Vagina (tissue), 2 donors: ENCODE results near the gene SCFD2.

Source experiments
- POLR2A ChIP-seq, 2 donors: fragments of 450-650 bp; IDR thresholded peaks; one replicate each; pipeline ENCODE4 v1.6.1; 2017; ENCODE audit warnings: antibody characterized with exemption in 2 of 2, mild to moderate bottlenecking in 2 of 2, moderate library complexity in 2 of 2
- POLR2AphosphoS5 ChIP-seq, 2 donors: sonication (generic); formaldehyde crosslinking; IDR thresholded peaks; one replicate each; pipeline ENCODE4 v1.9.0; 2017; ENCODE audit warnings: antibody characterized with exemption in 2 of 2, mild to moderate bottlenecking in 2 of 2, low read depth in 1 of 2; ENCODE audit not compliant: insufficient read depth in 1 of 2
- TF ChIP-seq, protein P1 (sequence below), 3 experiments: fragments of 450-650 bp in 2 of 3; fragments of 200-600 bp in 1 of 3; sonication (generic) in 1 of 3; IDR thresholded peaks; one replicate each; pipeline ENCODE4 v1.5.1; 2017 to 2019; ENCODE audit warnings: antibody characterized with exemption in 3 of 3, mild to moderate bottlenecking in 2 of 3, moderate library complexity in 2 of 3

- TF ChIP-seq, protein P1, sequence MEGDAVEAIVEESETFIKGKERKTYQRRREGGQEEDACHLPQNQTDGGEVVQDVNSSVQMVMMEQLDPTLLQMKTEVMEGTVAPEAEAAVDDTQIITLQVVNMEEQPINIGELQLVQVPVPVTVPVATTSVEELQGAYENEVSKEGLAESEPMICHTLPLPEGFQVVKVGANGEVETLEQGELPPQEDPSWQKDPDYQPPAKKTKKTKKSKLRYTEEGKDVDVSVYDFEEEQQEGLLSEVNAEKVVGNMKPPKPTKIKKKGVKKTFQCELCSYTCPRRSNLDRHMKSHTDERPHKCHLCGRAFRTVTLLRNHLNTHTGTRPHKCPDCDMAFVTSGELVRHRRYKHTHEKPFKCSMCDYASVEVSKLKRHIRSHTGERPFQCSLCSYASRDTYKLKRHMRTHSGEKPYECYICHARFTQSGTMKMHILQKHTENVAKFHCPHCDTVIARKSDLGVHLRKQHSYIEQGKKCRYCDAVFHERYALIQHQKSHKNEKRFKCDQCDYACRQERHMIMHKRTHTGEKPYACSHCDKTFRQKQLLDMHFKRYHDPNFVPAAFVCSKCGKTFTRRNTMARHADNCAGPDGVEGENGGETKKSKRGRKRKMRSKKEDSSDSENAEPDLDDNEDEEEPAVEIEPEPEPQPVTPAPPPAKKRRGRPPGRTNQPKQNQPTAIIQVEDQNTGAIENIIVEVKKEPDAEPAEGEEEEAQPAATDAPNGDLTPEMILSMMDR (IDR thresholded peaks at IDR 0.05), result no peak
- TF ChIP-seq POLR2AphosphoS5 (IDR thresholded peaks at IDR 0.05; ENCODE audit: insufficient read depth in 1 of 2, low read depth in 1 of 2), result no peak
- no peak for TF ChIP-seq POLR2A (IDR thresholded peaks at IDR 0.05)
Measured at GRCh38 chr4:52964561-52965101, 401.2 kb downstream of the SCFD2 start.
